GM21786 (cell line): Measurements from ENCODE around the gene CTXN1.
"Not testable (repeated sequence)": the region's sequence is repeated elsewhere in the genome, so short reads cannot be mapped to it uniquely, and the experiment has no call there.

Source experiments
- ATAC-seq: cut with Tn5 transposase; IDR thresholded peaks from one replicate; pipeline ENCODE4 v1.9.1; 2021; ENCODE audit not compliant: unreplicated experiment

Gene CTXN1

DNA sequence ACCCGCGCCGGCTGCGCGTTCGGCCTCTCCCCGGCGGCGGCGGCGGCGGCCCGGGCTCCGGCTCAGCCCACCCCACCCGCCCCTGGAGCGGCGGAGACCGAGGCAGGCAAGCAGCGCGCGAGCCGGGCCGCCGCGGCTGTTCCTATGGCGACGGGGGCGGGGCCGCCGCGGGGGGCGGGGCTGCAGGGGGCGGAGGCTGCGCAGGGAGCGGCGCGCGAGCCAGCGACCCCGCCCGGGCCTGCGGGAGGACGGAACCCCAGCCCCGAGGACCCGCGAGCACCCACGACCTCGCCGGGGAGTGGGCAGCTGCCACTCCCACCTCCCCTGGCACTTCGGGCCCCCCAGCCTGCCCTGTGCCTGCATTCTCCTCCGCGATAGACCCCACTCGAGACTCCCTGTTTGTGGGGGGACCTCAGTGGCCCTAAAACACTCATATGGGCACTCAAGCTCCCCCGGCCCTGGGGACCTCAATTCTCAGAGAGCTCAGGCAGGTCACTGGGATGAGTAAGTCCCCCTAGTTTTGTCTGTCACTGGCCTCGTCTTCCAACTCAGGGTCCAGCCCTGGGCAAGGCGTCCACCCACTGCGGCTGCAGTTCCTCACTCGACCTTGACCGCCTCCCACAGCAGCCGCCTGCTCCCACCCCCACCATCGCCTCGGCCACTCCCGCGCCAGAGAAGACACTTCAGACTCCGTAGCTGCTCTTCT lies at the start of gene CTXN1:
TSS of gene CTXN1 (minus strand) at position 115 of the 706 bp plus-strand sequence. CDS start 597 bp downstream, outside the sequence.
- no peak for ATAC-seq

DNA sequence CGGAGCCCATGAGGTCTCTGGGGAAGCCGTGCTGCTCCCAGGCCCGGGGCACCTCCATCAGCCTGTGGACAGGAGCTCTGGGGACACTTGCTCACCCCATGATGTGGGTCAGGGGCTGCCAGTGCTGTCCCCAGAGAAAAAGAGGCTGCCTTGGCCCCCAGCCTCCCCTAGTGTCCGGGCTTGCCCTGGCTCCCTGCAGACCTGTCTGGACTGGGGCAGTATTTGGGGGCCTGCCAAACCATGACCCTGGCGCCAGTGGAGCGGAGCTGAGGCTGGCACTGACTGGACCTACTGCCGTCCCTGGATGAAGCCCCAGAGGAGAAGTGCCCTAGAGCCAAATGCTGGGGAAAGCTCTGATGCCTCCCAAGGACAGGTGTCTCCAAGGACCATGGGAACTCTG lies 49.1 kb upstream of the CTXN1 start:
- no peak for ATAC-seq

DNA sequence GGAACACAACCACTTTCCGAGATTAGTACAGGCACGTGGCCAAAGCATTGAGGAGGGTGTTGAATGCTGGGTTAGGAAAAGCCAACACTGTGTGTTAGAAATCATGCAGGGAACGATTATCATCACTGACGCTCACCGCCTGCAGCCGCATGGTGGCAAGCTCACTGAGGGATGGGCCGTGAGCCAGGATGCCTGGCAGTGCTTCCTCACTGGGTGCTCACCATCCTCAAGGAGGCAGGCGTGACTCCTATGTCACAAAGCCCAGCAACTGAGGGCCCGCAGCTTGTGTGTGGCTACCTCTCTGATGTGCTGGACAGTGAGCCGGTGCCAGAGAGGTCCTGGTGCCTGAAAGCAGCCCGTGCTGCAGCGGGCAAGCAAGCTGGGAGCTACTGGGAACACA lies 47.9 kb upstream of the CTXN1 start:
- ATAC-seq = no peak

GRCh38 chr19:7971553-7972520 lies 45.9 kb upstream of the CTXN1 start:
- ATAC-seq = no peak

DNA sequence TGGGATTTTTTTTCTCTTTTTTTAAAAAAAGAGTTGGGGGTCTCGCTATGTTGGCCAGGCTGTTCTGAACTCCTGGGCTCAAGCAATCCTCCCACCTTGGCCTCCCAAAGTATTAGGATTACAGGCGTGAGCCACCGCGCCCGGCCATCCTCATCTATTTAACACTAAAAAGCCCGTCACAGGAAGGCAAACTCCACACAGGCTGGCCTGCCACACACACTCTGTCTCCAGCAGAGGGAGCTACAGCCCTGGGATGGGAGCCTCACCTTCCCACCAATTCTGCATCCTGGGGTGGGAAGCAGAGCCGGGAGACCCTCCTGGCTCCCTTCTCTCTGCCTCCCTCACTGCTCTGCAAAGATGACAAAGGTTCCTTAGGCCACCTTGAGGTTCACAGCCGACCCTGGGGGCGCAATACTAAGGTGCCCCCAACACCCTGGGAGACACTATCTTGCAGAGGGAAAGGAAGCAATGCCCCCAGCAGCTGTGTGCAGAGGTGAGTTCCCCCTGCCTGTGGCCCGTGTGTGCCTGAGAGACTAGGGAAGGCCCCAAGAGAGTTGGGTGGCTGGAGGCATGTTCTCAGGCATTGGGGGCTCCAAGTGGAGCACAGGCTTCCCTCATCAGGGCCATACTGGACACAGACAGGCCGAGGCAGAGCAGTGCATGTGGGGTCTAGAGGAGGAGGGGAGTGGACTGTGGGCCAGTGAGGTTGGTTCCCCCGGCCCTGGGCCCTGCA lies 44.9 kb upstream of the CTXN1 start:
- ATAC-seq = no peak

DNA sequence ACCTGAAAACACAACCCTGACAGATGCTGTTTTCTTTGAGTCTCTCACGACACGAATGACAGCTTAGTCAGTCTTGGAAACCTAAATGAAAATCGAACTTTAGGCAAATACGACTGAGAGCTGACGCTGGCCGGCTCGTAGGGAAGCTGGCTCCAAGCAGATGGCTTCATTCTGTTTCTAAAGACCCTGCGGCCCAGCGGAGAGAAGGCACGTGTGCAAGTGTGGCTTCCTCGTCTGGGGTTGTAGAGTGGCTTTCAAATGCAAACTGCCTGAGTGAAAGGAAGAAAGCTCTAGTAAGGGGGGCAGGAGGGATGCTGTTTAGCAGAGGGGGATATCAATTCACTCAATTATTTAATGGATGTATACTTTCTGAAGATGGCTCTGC lies 43.6 kb upstream of the CTXN1 start:
- ATAC-seq = no peak

GRCh38 chr19:7968796-7969554 lies 43.0 kb upstream of the CTXN1 start:
- ATAC-seq = no peak

GRCh38 chr19:7968008-7968795 lies 42.3 kb upstream of the CTXN1 start:
- ATAC-seq = no peak

- no peak for ATAC-seq
These were observed 40.2 kb upstream of the CTXN1 start for GRCh38 chr19:7965921-7966665.

DNA sequence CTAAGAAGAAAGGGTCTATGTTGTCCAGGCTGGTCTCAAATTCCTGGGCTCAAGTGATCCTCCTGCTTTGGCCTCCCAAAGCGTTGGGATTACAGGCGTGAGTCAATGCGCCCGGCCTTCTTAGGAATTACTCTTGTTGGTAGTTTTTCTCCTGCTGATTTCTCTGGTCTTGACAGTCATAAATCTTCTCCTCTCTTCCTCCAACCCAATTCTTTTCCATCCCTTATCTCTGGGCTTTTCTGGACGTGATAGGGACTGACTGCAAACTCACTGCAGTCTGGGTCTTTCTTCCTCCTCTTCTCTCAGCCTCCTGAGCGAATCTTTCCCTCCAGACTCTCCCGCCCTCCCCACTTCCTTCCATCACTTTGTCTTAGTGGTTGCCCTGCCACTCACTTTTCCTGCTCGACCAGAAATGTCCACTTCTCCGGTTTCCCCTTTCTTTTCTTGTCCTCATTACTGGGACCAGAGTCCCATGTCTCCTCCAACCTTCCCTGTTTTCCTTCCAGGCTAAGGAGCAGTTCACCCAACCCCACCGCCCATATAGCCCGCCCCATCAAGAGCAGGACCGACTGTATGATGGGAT lies 39.4 kb upstream of the CTXN1 start:
- no peak for ATAC-seq

- no peak for ATAC-seq
These were observed 37.6 kb upstream of the CTXN1 start for GRCh38 chr19:7963566-7963965.

DNA sequence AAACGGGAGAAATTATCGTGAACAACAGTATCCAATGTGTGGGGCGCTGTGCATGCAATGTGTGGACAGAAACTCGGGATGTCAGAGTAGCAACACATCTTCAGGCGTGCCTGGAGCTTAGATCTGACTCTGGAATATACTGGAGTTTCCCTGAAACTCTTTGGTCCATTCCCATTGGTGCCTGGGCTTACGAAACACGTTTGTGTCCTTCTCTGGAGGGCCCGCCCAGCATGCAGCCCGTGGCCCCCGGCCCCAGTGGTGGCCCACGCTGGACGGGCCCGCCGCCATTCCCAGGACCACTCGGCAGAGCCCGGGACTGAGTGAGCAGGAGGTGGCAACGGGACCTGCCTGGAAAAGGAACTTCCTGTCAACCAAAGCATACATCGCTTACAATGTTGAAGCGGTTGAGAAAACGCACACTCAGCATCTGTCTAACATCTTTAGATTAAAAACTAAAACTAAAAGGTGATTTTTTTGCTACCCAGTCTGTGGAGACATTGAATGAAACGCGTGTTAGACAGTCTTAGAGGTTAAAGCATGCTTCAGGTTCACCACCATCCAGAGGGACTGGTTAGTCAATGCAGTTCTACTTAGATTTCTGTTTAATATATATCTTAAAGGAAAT lies 36.8 kb upstream of the CTXN1 start:
- no peak for ATAC-seq

DNA sequence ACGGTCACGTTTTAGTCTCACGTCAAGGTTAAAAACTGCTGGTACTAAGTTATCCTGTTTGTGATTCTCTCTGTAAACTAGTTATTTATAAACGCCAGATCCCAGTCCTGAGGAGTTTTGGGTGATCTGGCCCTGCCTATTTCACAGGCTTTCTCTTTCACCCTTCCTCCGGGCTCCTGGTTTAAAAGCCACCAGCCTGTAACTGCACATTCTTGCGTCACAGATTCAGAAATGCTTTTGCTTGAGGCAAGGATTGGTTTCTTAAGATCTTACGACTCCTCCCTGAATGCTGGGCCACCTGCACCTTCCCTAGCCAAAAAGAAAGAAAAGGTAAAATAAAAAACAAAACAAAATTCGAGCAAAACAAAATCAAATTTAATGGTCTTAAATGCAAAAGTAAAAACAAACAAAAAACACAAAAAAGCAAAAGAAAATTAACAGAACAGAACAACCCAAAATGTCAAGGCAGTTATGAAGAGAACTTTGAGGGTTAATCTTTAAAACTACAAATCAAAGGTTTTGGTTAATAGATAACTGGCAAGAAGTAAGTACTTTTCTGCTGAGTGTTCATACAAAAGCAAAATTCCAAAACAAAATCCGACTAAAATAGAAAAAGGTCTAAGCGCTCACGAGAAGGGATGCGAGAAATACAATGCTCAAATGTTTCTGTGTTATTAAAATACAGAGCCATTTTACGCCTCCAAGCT lies 36.1 kb upstream of the CTXN1 start:
- ATAC-seq = no peak

DNA sequence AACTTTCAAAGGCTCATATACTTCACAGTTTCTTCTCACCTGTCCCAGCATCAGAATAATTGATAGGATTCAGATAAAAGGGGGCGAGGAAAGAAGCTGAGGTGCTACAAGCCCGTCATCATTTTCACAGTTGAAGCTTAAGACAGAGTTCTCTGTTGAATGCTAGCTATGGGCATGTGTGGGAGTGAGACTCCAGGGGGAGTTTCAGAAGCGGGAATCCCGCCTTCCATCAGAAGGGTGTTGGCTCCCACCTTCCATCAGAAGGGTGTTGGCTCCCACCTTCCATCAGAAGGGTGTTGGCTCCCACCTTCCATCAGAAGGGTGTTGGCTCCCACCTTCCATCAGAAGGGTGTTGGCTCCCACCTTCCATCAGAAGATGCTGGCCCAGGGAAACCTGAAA lies 35.1 kb upstream of the CTXN1 start:
- not testable (repeated sequence) for ATAC-seq

- ATAC-seq = no peak
These were observed 33.3 kb upstream of the CTXN1 start for GRCh38 chr19:7959211-7959610.

DNA sequence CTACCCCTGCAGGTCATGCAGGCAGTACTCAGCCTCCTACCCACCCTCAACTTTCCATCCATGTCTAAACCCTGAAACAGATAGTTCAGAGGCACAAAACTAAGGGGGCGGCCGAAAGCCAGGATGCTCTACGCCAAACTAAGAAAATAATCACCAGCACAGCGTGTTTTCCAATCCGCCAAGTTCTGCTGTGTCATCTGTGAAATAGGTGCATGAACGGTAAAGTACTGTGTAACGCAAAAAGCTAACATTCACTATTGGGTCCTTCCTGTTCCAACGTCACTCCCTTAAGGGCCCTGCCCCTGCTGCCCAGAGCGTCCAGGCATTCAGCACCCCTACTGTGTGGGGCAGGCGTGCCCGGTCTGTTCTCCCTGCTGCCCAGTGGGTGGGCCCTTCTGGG lies 29.8 kb upstream of the CTXN1 start:
- no peak for ATAC-seq

DNA sequence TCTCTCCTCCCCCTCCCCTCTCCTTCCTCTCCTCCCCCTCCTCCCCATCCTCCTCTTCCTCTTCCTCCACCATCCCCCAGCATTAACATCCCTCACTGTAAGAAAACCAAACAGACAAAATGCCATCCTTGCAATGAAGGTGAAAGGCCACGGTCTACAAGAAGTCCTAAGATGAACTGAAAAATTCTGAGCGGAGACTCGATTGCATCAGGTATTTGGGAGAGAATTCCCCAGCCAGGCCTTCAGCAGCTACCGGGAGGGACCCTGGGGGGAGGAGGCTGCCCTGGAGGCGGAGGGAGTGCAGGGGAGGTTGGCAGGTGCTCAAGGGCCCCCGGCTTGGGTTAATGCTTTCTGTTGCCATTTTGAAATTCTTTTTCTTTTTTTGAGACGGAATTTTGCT lies 27.6 kb upstream of the CTXN1 start:
- ATAC-seq = no peak

DNA sequence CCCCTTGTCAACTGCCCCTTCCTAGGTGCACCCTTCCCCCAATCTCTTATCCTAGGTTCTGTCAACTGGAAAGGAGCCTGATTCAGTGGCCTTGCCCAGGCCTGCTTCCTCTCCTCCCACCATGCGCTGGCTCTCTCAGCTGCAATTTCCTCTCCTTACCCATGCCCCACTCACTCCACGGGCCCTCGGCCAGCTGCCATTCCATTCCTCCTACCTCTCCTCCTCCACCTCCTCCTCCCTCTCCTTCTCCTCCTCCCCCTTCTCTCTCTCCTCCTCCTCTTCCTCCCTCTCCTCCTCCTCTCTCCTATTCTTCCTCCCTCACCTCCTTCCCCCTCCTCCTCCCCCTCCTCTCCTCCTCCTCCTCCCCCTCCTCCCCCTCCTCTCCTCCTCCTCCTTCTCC lies 27.1 kb upstream of the CTXN1 start:
- ATAC-seq = no peak
